Vagina (tissue), 2 donors: Measurements from ENCODE around the gene PHLDA2.
"Not testable (repeated sequence)": the region's sequence is repeated elsewhere in the genome, so short reads cannot be mapped to it uniquely, and the experiment has no call there.

ENCODE experiments used
- POLR2A ChIP-seq, 2 donors: fragments of 450-650 bp; IDR thresholded peaks; one replicate each; pipeline ENCODE4 v1.6.1; 2017; ENCODE audit warnings: antibody characterized with exemption in 2 of 2, mild to moderate bottlenecking in 2 of 2, moderate library complexity in 2 of 2
- TF ChIP-seq, protein P1 (sequence below), 3 experiments: fragments of 450-650 bp in 2 of 3; fragments of 200-600 bp in 1 of 3; sonication (generic) in 1 of 3; IDR thresholded peaks; one replicate each; pipeline ENCODE4 v1.5.1; 2017 to 2019; ENCODE audit warnings: antibody characterized with exemption in 3 of 3, mild to moderate bottlenecking in 2 of 3, moderate library complexity in 2 of 3

DNA sequence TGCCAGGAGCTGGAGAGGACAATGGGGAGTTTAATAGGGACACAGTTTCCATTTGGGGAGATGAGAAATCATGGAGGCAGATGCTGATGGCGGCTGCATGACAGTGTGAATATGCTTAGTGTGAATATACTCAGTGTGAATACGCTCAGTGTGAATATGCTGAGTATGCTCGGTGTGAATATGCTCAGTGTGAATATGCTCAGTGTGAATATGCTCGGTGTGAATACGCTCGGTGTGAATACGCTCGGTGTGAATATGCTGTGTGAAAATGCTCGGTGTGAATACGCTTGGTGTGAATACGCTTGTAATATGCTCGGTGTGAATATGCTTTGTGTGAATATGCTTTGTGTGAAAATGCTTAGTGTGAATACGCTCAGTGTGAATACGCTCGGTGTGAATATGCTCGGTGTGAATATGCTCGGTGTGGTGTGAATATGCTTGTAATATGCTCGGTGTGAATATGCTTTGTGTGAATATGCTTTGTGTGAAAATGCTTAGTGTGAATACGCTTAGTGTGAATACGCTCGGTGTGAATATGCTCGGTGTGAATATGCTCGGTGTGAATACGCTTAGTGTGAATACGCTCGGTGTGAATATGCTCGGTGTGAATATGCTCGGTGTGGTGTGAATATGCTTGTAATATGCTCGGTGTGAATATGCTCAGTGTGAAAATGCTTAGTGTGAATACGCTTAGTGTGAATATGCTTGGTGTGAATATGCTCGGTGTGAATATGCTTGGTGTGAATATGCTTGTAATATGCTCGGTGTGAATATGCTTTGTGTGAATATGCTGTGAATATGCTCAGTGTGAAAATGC is 8.6 kb upstream of the PHLDA2 start:
- TF ChIP-seq, protein P1, sequence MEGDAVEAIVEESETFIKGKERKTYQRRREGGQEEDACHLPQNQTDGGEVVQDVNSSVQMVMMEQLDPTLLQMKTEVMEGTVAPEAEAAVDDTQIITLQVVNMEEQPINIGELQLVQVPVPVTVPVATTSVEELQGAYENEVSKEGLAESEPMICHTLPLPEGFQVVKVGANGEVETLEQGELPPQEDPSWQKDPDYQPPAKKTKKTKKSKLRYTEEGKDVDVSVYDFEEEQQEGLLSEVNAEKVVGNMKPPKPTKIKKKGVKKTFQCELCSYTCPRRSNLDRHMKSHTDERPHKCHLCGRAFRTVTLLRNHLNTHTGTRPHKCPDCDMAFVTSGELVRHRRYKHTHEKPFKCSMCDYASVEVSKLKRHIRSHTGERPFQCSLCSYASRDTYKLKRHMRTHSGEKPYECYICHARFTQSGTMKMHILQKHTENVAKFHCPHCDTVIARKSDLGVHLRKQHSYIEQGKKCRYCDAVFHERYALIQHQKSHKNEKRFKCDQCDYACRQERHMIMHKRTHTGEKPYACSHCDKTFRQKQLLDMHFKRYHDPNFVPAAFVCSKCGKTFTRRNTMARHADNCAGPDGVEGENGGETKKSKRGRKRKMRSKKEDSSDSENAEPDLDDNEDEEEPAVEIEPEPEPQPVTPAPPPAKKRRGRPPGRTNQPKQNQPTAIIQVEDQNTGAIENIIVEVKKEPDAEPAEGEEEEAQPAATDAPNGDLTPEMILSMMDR (IDR thresholded peaks at IDR 0.05): not testable (repeated sequence)
- TF ChIP-seq POLR2A (IDR thresholded peaks at IDR 0.05): not testable (repeated sequence)
